Kidney (tissue), 14 donors: ENCODE data around the gene TUG1. TPM values are rescaled to one million over a fixed set of nuclear protein-coding genes. Genes with fewer than 3 reads are reported as not detected.

ENCODE experiments used
- DNase-seq, 5 donors: peaks; one replicate each; pipeline ENCODE4 v3.0.0-alpha.2; 2013 to 2020
- FAIRE-seq: peaks from 2 replicates; lab custom pipeline; 2012; peaks lifted over from hg19 to GRCh38; lab: Jason Lieb, UNC
- H3K27ac ChIP-seq, 2 donors: one replicate each; pipeline ENCODE4 v1.7.0; 2013; ENCODE audit warnings: low read depth in 2 of 2, low read length in 2 of 2, inconsistent platforms in 1 of 2
- H3K27me3 ChIP-seq: one replicate; pipeline ENCODE4 v1.7.1; 2013; ENCODE audit warnings: low read length, inconsistent platforms; ENCODE audit not compliant: control insufficient read depth, insufficient read depth
- H3K36me3 ChIP-seq, 3 donors: one replicate each; pipeline versions ENCODE4 v1.7.0 to v1.7.1; 2013; ENCODE audit warnings: low read length in 3 of 3, control low read depth in 1 of 3, inconsistent platforms in 1 of 3; ENCODE audit not compliant: insufficient read depth in 3 of 3, control insufficient read depth in 2 of 3
- H3K4me1 ChIP-seq, 3 donors: one replicate each; pipeline versions ENCODE4 v1.7.0 to v1.7.1; 2013; ENCODE audit warnings: low read length in 3 of 3, inconsistent platforms in 1 of 3, low read depth in 1 of 3; ENCODE audit not compliant: control insufficient read depth in 2 of 3, insufficient read depth in 2 of 3
- H3K4me3 ChIP-seq, 3 donors: one replicate each; pipeline versions ENCODE4 v1.7.0 to v1.8.1; 2013; ENCODE audit warnings: low read length in 3 of 3, control low read depth in 1 of 3, inconsistent platforms in 1 of 3
- H3K9ac ChIP-seq, 3 donors: one replicate each; pipeline versions ENCODE4 v1.7.0 to v1.7.1; 2013; ENCODE audit warnings: low read length in 3 of 3, control low read depth in 1 of 3, inconsistent platforms in 1 of 3
- H3K9me3 ChIP-seq, 3 donors: one replicate each; pipeline versions ENCODE4 v1.7.0 to v1.7.1; 2013; ENCODE audit warnings: low read length in 3 of 3, control low read depth in 1 of 3, inconsistent platforms in 1 of 3; ENCODE audit not compliant: control insufficient read depth in 2 of 3, insufficient read depth in 1 of 3
- CTCF ChIP-seq: IDR thresholded peaks from 3 replicates; pipeline ENCODE4 v1.5.1; 2012; ENCODE audit warnings: mild to moderate bottlenecking, moderate library complexity, borderline replicate concordance; ENCODE audit not compliant: insufficient read depth; ENCODE audit errors: extremely low read depth
- intact Hi-C: fragments of 100-400 bp; cut with DNase I; formaldehyde crosslinking; loops from one replicate; pipeline ENCODE4 v1.11.1; 2022
- polyA plus RNA-seq: library from polyadenylated mRNA; stranded (reverse); fragments of 350-450 nt; fragmentation: Illumina TruSeq; extraction: RNeasy Lipid Tissue Mini Kit (QIAGEN cat#74804); gene quantifications from one replicate; pipeline ENCODE4 v1.2.3, GENCODE V29; 2014; ENCODE audit warnings: low read depth, low replicate concordance; ENCODE audit not compliant: insufficient read depth
- total RNA-seq: library from RNA; stranded (reverse); fragmentation: NEBNext Ultra II Directional; extraction: Animal tissue kit (Norgen Biotek cat#: 25700); gene quantifications from one replicate; pipeline ENCODE4 v1.2.1, GENCODE V29; 2021
- donor health status: control.
- donor health status: control.
- donor health status: control.
- donor health status: control.
- donor health status: control.
- donor health status: DM: yes; HTN: yes; CAD: no.
- donor health status: Normal renal cell carcinoma (clear cell type).

The TUG1 gene
- total and polyA plus RNA-seq, 2 donors from 2014 or later: 25.5 to 79.0 TPM

GRCh38 chr22:30928401-30928800 lies 40.7 kb upstream of the TUG1 start:
- DNase-seq (no peak), FAIRE-seq (no peak)
- Histone ChIP-seq H3K27me3 (no peaks in the 10 kb centered on the region), H3K4me3 (no peak overlapping the region), H3K9ac (no peak overlapping the region), H3K36me3 (peaks cover 13 to 50% (median 40%) of the 10 kb centered on the region in 3 donors), H3K9me3 (no peaks in the 10 kb centered on the region), H3K27ac (no peak overlapping the region), H3K4me1 (no peaks in the 10 kb centered on the region)
- intact Hi-C loops: loop anchor here (10.0 kb wide), 1 partner anchor 164 kb away; no protein-coding TSS in a partner anchor
- no peak for TF ChIP-seq CTCF

GRCh38 chr22:30930228-30930627 lies 38.8 kb upstream of the TUG1 start:
- TF ChIP-seq CTCF: no peak
- FAIRE-seq (no peak), DNase-seq (no peak)
- Histone ChIP-seq H3K4me1 (no peaks in the 10 kb centered on the region), H3K9me3 (no peaks in the 10 kb centered on the region), H3K36me3 (peaks cover 15 to 66% (median 51%) of the 10 kb centered on the region in 3 donors), H3K9ac (no peak overlapping the region), H3K27ac (no peak overlapping the region), H3K4me3 (no peak overlapping the region), H3K27me3 (no peaks in the 10 kb centered on the region)
- intact Hi-C loops: no loop called here

GRCh38 chr22:30931541-30932300 lies 37.3 kb upstream of the TUG1 start:
- Histone ChIP-seq H3K9me3 (no peaks in the 10 kb centered on the region), H3K4me3 (no peak overlapping the region), H3K9ac (no peak overlapping the region), H3K27me3 (no peaks in the 10 kb centered on the region), H3K27ac (no peak overlapping the region), H3K4me1 (no peaks in the 10 kb centered on the region), H3K36me3 (peaks cover 20 to 71% (median 60%) of the 10 kb centered on the region in 3 donors)
- intact Hi-C loops: no loop called here
- FAIRE-seq: no peak
- DNase-seq: no peak
- TF ChIP-seq CTCF: no peak
